Measurements from ENCODE around the gene SLC6A11. TPM values are rescaled to one million over a fixed set of nuclear protein-coding genes. Genes with fewer than 3 reads are reported as not detected.

Gene SLC6A11
- total and polyA plus RNA-seq, 2 of the 13 experiments (the other 11 are each of a cell fraction or from before 2014, with no cell fraction given), result 17.9 to 34.5 TPM

- no peak for TF ChIP-seq NFE2L1 (CRISPR knock-in tag; IDR thresholded peaks at IDR 0.05; ENCODE audit: borderline replicate concordance)
Measured at GRCh38 chr3:10774129-10774670, 41.8 kb upstream of the SLC6A11 start (continued).

DNA sequence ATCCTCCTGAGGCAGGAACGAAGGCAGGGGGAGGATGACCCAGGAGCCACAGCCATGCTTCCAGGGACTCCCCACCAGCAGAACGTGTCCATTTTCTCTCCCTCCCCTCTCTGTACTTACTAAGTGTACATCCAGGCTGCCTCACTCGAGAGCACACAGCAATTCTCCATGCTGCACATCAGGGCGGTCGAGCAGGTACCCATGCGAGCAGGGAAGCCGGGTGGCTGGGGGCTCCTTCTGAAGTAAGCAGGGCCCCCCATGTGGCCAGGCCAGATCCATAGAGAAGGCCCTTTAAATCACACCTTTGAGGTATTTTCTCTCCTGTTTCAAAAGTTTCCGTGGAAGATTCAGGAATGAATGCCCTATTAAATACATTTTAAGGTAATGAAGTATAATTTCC lies 41.2 kb upstream of the SLC6A11 start:
- peaks cover 14% of the 10 kb centered on the region; the same call in 1 of the 2 replicates for H3K4me1 ChIP-seq (ENCODE audit: insufficient read depth, low read length)
- ChIA-PET CTCF (ENCODE audit: low intra/inter-chr PET ratio, low total read pairs) (no interaction called here), POLR2A (no interaction called here)
- H4K20me1 ChIP-seq (ENCODE audit: insufficient read depth, low read length), result no peaks in the 10 kb centered on the region
- H3K27me3 ChIP-seq (ENCODE audit: control insufficient read depth in 1 of 2, insufficient read depth in 2 of 2, low read length in 2 of 2), result peaks cover 0 to 10% of the 10 kb centered on the region in 2 experiments; a peak in 3 of 5 replicates
- no peak overlapping the region for H3K27ac ChIP-seq (ENCODE audit: extremely low read length, insufficient read depth, low read length)
- in situ Hi-C loops (cut with HindIII; ENCODE audit: extremely low pct_ligation_motif_present, low pct_unique_long_range_greater_than_20kb), result no loop called here
- no peak overlapping the region for H3K4me3 ChIP-seq (replicated peaks in 1 of 3; ENCODE audit: insufficient read depth in 1 of 3, low read depth in 2 of 3, low read length in 3 of 3)
- TF ChIP-seq MNT (IDR thresholded peaks at IDR 0.05) (no peak), EHMT2 (IDR thresholded peaks at IDR 0.05; ENCODE audit: borderline replicate concordance, low read depth, low read length) (no peak), ZNF580 (CRISPR knock-in tag; IDR thresholded peaks at IDR 0.05; ENCODE audit: borderline replicate concordance, low read depth) (no peak)
- TF ChIP-seq, protein P1, sequence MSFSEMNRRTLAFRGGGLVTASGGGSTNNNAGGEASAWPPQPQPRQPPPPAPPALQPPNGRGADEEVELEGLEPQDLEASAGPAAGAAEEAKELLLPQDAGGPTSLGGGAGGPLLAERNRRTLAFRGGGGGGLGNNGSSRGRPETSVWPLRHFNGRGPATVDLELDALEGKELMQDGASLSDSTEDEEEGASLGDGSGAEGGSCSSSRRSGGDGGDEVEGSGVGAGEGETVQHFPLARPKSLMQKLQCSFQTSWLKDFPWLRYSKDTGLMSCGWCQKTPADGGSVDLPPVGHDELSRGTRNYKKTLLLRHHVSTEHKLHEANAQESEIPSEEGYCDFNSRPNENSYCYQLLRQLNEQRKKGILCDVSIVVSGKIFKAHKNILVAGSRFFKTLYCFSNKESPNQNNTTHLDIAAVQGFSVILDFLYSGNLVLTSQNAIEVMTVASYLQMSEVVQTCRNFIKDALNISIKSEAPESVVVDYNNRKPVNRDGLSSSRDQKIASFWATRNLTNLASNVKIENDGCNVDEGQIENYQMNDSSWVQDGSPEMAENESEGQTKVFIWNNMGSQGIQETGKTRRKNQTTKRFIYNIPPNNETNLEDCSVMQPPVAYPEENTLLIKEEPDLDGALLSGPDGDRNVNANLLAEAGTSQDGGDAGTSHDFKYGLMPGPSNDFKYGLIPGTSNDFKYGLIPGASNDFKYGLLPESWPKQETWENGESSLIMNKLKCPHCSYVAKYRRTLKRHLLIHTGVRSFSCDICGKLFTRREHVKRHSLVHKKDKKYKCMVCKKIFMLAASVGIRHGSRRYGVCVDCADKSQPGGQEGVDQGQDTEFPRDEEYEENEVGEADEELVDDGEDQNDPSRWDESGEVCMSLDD (CRISPR knock-in tag; IDR thresholded peaks at IDR 0.05; ENCODE audit: borderline replicate concordance), result no peak
- no peak overlapping the region for H3K4me2 ChIP-seq (ENCODE audit: low read depth, low read length)
- no peaks in the 10 kb centered on the region for H3K36me3 ChIP-seq (replicated peaks in 1 of 2; ENCODE audit: control insufficient read depth in 1 of 2, insufficient read depth in 2 of 2, low read length in 2 of 2)
- WGBS (ENCODE audit: low lambda C conversion rate), result 54% methylated on average over 6 of the region's 8 CpGs
- BruUV-seq (replicated peaks), result no TSS peak
- no peak overlapping the region for H2AFZ ChIP-seq (ENCODE audit: low read length)
- DNase-seq (ENCODE audit: low spot score) (no peak), ATAC-seq (no peak), FAIRE-seq (no peak)
- H3K79me2 ChIP-seq (ENCODE audit: insufficient read depth, low read length), result no peaks in the 10 kb centered on the region
- no peaks in the 10 kb centered on the region for H3K9me3 ChIP-seq (ENCODE audit: low read length)
- H3K9ac ChIP-seq (ENCODE audit: insufficient read depth, low read depth, low read length), result no peak overlapping the region
- intact Hi-C loops (cut with micrococcal nuclease; ENCODE audit: unreplicated experiment), result no loop called here

All from HepG2 (cell line).